H1 (cell line): ENCODE measurements around the gene SAMD9L. TPM values are rescaled to one million over a fixed set of nuclear protein-coding genes. Genes with fewer than 3 reads are reported as not detected.

Experiments
- CTCF ChIA-PET: fragments of 300-600 bp; sonication (Branson Sonifier 250); formaldehyde crosslinking; loops from one replicate; lab custom pipeline; 2021; ENCODE audit not compliant: partially characterized antibody; lab: Charles Lee
- POLR2A ChIA-PET: fragments of 300-600 bp; sonication (Branson Sonifier 250); formaldehyde crosslinking; loops from one replicate; lab custom pipeline; 2021; ENCODE audit warnings: inconsistent platforms; ENCODE audit not compliant: partially characterized antibody; lab: Charles Lee
- DNase-seq, 2 experiments: peaks; one replicate each; pipeline versions ENCODE4 v3.0.0 to v3.0.0-alpha.2; 2010 to 2022; ENCODE audit warnings: low spot score in 2 of 2, low read depth in 1 of 2, mixed read lengths in 1 of 2
- FAIRE-seq: peaks from 2 replicates; lab custom pipeline; 2011; peaks lifted over from hg19 to GRCh38; lab: Jason Lieb, UNC
- H2AFZ ChIP-seq: 2 replicates; pipeline ENCODE4 v1.8.1; 2012; ENCODE audit warnings: low read length, inconsistent platforms
- H2AK5ac ChIP-seq: 2 replicates; pipeline ENCODE4 v1.6.1; 2013; ENCODE audit warnings: low read depth, low read length
- H2BK120ac ChIP-seq: replicated peaks from 2 replicates; pipeline ENCODE3; 2013; ENCODE audit warnings: low read depth, low read length, inconsistent platforms
- H2BK12ac ChIP-seq: 2 replicates; pipeline ENCODE4 v1.6.1; 2013; ENCODE audit warnings: low read depth, low read length
- H2BK15ac ChIP-seq: 2 replicates; pipeline ENCODE4 v1.6.1; 2013; ENCODE audit warnings: low read length
- H2BK20ac ChIP-seq: 2 replicates; pipeline ENCODE4 v1.6.1; 2013; ENCODE audit warnings: low read length
- H2BK5ac ChIP-seq: 2 replicates; pipeline ENCODE4 v1.6.1; 2013; ENCODE audit warnings: low read depth, low read length
- H3K14ac ChIP-seq: 2 replicates; pipeline ENCODE4 v1.6.1; 2013; ENCODE audit warnings: inconsistent platforms; ENCODE audit not compliant: insufficient read length
- H3K18ac ChIP-seq: 2 replicates; pipeline ENCODE4 v1.6.1; 2013; ENCODE audit warnings: low read length; ENCODE audit errors: extremely low read depth
- H3K23ac ChIP-seq: 2 replicates; pipeline ENCODE4 v1.6.1; 2013; ENCODE audit warnings: inconsistent platforms; ENCODE audit not compliant: insufficient read length
- H3K23me2 ChIP-seq: 2 replicates; pipeline ENCODE4 v1.6.1; 2013; ENCODE audit warnings: low read depth, low read length
- H3K27ac ChIP-seq: 2 replicates; pipeline ENCODE4 v1.6.1; 2011; ENCODE audit warnings: low read depth, low read length, inconsistent platforms
- H3K27me3 ChIP-seq, 4 experiments: replicated peaks in 1 of 4; 1 replicate in 1 of 4; 2 replicates in 3 of 4; pipeline versions ENCODE4 v1.6.1 to v1.8.1; 2011 to 2013; ENCODE audit warnings: low read length in 3 of 4, mild to moderate bottlenecking in 3 of 4, inconsistent platforms in 2 of 4, mixed read lengths in 2 of 4, moderate library complexity in 1 of 4; ENCODE audit not compliant: control insufficient read depth in 3 of 4, insufficient read depth in 3 of 4; ENCODE audit errors: extremely low read depth in 1 of 4
- H3K36me3 ChIP-seq, 4 experiments: 2 replicates each; pipeline versions ENCODE4 v1.6.1 to v1.8.1; 2011 to 2013; ENCODE audit warnings: mild to moderate bottlenecking in 4 of 4, low read length in 3 of 4, moderate library complexity in 2 of 4, control low read depth in 1 of 4, inconsistent platforms in 1 of 4; ENCODE audit not compliant: insufficient read depth in 4 of 4, control insufficient read depth in 2 of 4
- H3K4ac ChIP-seq: replicated peaks from 2 replicates; pipeline ENCODE3; 2013; ENCODE audit warnings: low read length, low read depth, mixed read lengths, inconsistent platforms; ENCODE audit not compliant: insufficient read length
- H3K4me1 ChIP-seq, 4 experiments: replicated peaks in 1 of 4; 1 replicate in 1 of 4; 2 replicates in 3 of 4; pipeline versions ENCODE4 v1.6.1 to v1.8.1; 2011 to 2013; ENCODE audit warnings: low read length in 3 of 4, inconsistent platforms in 2 of 4, mixed read lengths in 1 of 4; ENCODE audit not compliant: insufficient read depth in 4 of 4, control insufficient read depth in 3 of 4
- H3K4me2 ChIP-seq, 2 experiments: 2 replicates each; pipeline versions ENCODE4 v1.6.1 to v1.8.1; 2011 to 2013; ENCODE audit warnings: low read depth in 2 of 2, low read length in 2 of 2, control low read depth in 1 of 2, inconsistent platforms in 1 of 2, mild to moderate bottlenecking in 1 of 2; ENCODE audit not compliant: insufficient read depth in 1 of 2
- H3K4me3 ChIP-seq, 4 experiments: fragments of 200-600, 300-600 bp in 1 of 4; sonication (generic), shearing (Covaris generic), sonication (Bioruptor Twin) in 1 of 4; 2 replicates each; pipeline versions ENCODE4 v1.5.1 to v1.8.1; 2011 to 2016; ENCODE audit warnings: low read length in 4 of 4, low read depth in 3 of 4, control low read depth in 2 of 4, inconsistent platforms in 2 of 4, mild to moderate bottlenecking in 2 of 4, mixed read lengths in 1 of 4, moderate library complexity in 1 of 4; ENCODE audit not compliant: insufficient read depth in 2 of 4; ENCODE audit errors: extremely low read depth in 1 of 4
- H3K56ac ChIP-seq: replicated peaks from 2 replicates; pipeline ENCODE3; 2013; ENCODE audit warnings: low read depth, mild to moderate bottlenecking, mixed read lengths, low read length, inconsistent platforms; ENCODE audit not compliant: insufficient read length
- H3K79me1 ChIP-seq: 2 replicates; pipeline ENCODE4 v1.6.1; 2013; ENCODE audit warnings: low read depth, low read length, control low read depth
- H3K79me2 ChIP-seq, 2 experiments: 2 replicates each; pipeline versions ENCODE4 v1.6.1 to v1.8.1; 2012 to 2013; ENCODE audit warnings: low read length in 2 of 2, mild to moderate bottlenecking in 2 of 2, inconsistent platforms in 1 of 2; ENCODE audit not compliant: insufficient read depth in 2 of 2, control insufficient read depth in 1 of 2
- H3K9ac ChIP-seq, 4 experiments: replicated peaks in 1 of 4; 1 replicate in 1 of 4; 2 replicates in 3 of 4; pipeline versions ENCODE4 v1.6.1 to v1.8.1; 2011 to 2013; ENCODE audit warnings: low read depth in 3 of 4, low read length in 3 of 4, control low read depth in 2 of 4, mild to moderate bottlenecking in 2 of 4, moderate library complexity in 2 of 4, inconsistent platforms in 1 of 4; ENCODE audit errors: extremely low read depth in 1 of 4
- H3K9me3 ChIP-seq, 2 experiments: 2 replicates each; pipeline versions ENCODE4 v1.6.1 to v1.8.1; 2012 to 2013; ENCODE audit warnings: mild to moderate bottlenecking in 2 of 2, moderate library complexity in 2 of 2, control low read depth in 1 of 2, inconsistent platforms in 1 of 2, low read depth in 1 of 2, low read length in 1 of 2, mixed read lengths in 1 of 2; ENCODE audit not compliant: insufficient read depth in 2 of 2
- H4K20me1 ChIP-seq, 2 experiments: replicated peaks in 1 of 2; 2 replicates each; pipeline versions ENCODE3 to v1.8.1; 2011 to 2013; ENCODE audit warnings: inconsistent platforms in 2 of 2, low read length in 2 of 2, mild to moderate bottlenecking in 1 of 2; ENCODE audit not compliant: insufficient read depth in 2 of 2, control insufficient read depth in 1 of 2
- H4K5ac ChIP-seq: 2 replicates; pipeline ENCODE4 v1.6.1; 2013; ENCODE audit warnings: low read length, low read depth, mixed read lengths, inconsistent platforms; ENCODE audit not compliant: insufficient read length
- H4K8ac ChIP-seq: 2 replicates; pipeline ENCODE4 v1.8.0; 2013; ENCODE audit warnings: mild to moderate bottlenecking, moderate library complexity, low read length, inconsistent platforms; ENCODE audit not compliant: insufficient read depth; ENCODE audit errors: extremely low read depth
- H4K91ac ChIP-seq: replicated peaks from 2 replicates; pipeline ENCODE3; 2013; ENCODE audit warnings: low read length, mixed read lengths, inconsistent platforms; ENCODE audit not compliant: insufficient read length
- CHD2 ChIP-seq: IDR thresholded peaks from 2 replicates; pipeline ENCODE4 v1.6.1; 2012; ENCODE audit warnings: low read length, improper control_type of control experiment
- EGR1 ChIP-seq: IDR thresholded peaks from 2 replicates; pipeline ENCODE4 v1.6.1; 2011; ENCODE audit warnings: low read depth, low read length, borderline replicate concordance
- EP300 ChIP-seq, 2 experiments: IDR thresholded peaks; 1 replicate in 1 of 2; 2 replicates in 1 of 2; pipeline ENCODE4 v1.6.1; 2011 to 2012; ENCODE audit warnings: low read depth in 2 of 2, low read length in 2 of 2, mild to moderate bottlenecking in 2 of 2, borderline replicate concordance in 1 of 2, inconsistent platforms in 1 of 2, moderate library complexity in 1 of 2
- EZH2 ChIP-seq: fragments of 200-600 bp; sonication (generic); IDR thresholded peaks from 2 replicates; pipeline ENCODE4 v1.7.1; 2012; ENCODE audit warnings: low read depth, mild to moderate bottlenecking, moderate library complexity, low read length, inconsistent platforms; ENCODE audit not compliant: severe bottlenecking
- NANOG ChIP-seq: IDR thresholded peaks from 2 replicates; pipeline ENCODE4 v1.6.1; 2011; ENCODE audit warnings: low read length, low read depth, mild to moderate bottlenecking, inconsistent platforms; ENCODE audit not compliant: insufficient read depth, poor library complexity, severe bottlenecking
- POLR2AphosphoS5 ChIP-seq: IDR thresholded peaks from 2 replicates; pipeline ENCODE4 v1.6.1; 2011; ENCODE audit warnings: low read depth, low read length
- RFX5 ChIP-seq: IDR thresholded peaks from 2 replicates; pipeline ENCODE4 v1.6.1; 2011; ENCODE audit warnings: low read depth, low read length, improper control_type of control experiment, borderline replicate concordance
- SAP30 ChIP-seq: fragments of 300-600 bp; sonication (generic); IDR thresholded peaks from 2 replicates; pipeline ENCODE4 v1.7.1; 2012; ENCODE audit warnings: low read length, moderate library complexity, mild to moderate bottlenecking, inconsistent platforms; ENCODE audit not compliant: insufficient read depth, insufficient replicate concordance
- SIRT6 ChIP-seq: IDR thresholded peaks from one replicate; pipeline ENCODE4 v1.7.1; 2012; ENCODE audit warnings: low read length, inconsistent platforms
- TCF12 ChIP-seq: IDR thresholded peaks from 2 replicates; pipeline ENCODE4 v1.6.1; 2011; ENCODE audit warnings: low read depth, mild to moderate bottlenecking, low read length
- USF2 ChIP-seq: IDR thresholded peaks from 2 replicates; pipeline ENCODE4 v1.6.1; 2011; ENCODE audit warnings: low read length, improper control_type of control experiment
- YY1 ChIP-seq: IDR thresholded peaks from 2 replicates; pipeline ENCODE4 v1.6.1; 2011; ENCODE audit warnings: low read depth, mild to moderate bottlenecking, low read length
- WGBS, 2 experiments: shearing (Covaris generic) in 1 of 2; methylation state at CpG; one replicate each; pipeline versions ENCODE4 v1.1.6 to v1.1.7; 2013 to 2015; ENCODE audit warnings: low lambda C conversion rate in 2 of 2, mixed read lengths in 2 of 2, inconsistent platforms in 1 of 2, low coverage in 1 of 2, missing lambda C conversion rate in 1 of 2; ENCODE audit not compliant: insufficient replicate concordance in 2 of 2, insufficient coverage in 1 of 2, insufficient read length in 1 of 2; ENCODE audit errors: extremely low coverage in 1 of 2, missing lambda C conversion rate in 1 of 2; 5-methylcytosine and 5-hydroxymethylcytosine counted together
- polyA plus RNA-seq, 7 experiments: library from polyadenylated mRNA; depleted of rRNA in 3 of 7; stranded (reverse) in 5 of 7; unstranded in 2 of 7; fragments of >200 nt in 5 of 7; fragments of 200-250 nt in 2 of 7; gene quantifications; 1 replicate in 5 of 7; 2 replicates in 1 of 7; 4 replicates in 1 of 7; pipeline versions ENCODE4 v1.2.1 to v1.2.3, GENCODE V29; 2011 to 2013; ENCODE audit warnings: missing spikeins in 2 of 7, mixed read lengths in 2 of 7
- total RNA-seq: library from RNA; stranded (reverse); fragmentation: NEBNext Ultra II Directional; extraction: Animal tissue kit (Norgen Biotek cat#: 25700); gene quantifications from 2 replicates; pipeline ENCODE4 v1.2.1, GENCODE V29; 2021

The SAMD9L gene
- total and polyA plus RNA-seq, 2 of the 8 experiments (the other 6 are each of a cell fraction or from before 2014, with no cell fraction given) = not detected

GRCh38 chr7:93172683-93173082, 24.5 kb upstream of the SAMD9L start:
- H2AK5ac ChIP-seq = no peak overlapping the region
- H2BK20ac ChIP-seq = no peak overlapping the region

More at GRCh38 chr7:93172683-93173082, 24.5 kb upstream of the SAMD9L start:
- CTCF ChIA-PET = no interaction called here
- Histone ChIP-seq H3K4me2 (no peak overlapping the region), H2BK5ac (no peak overlapping the region), H3K9me3 (peaks cover 13% of the 10 kb centered on the region in 2 experiments; a peak in 3 of 4 replicates), H3K79me2 (no peaks in the 10 kb centered on the region), H3K79me1 (no peaks in the 10 kb centered on the region), H2AFZ (no peak overlapping the region), H3K23me2 (no peaks in the 10 kb centered on the region), H3K14ac (no peak overlapping the region), H2BK15ac (no peak overlapping the region), H3K18ac (no peak overlapping the region), H3K4ac (no peak overlapping the region), H2BK120ac (no peak overlapping the region), H4K91ac (no peak overlapping the region), H3K4me3 (no peak overlapping the region), H4K8ac (no peak overlapping the region), H3K56ac (no peak overlapping the region), H3K36me3 (no peaks in the 10 kb centered on the region; a peak in 1 of 8 replicates), H2BK12ac (no peak overlapping the region), H3K27me3 (no peaks in the 10 kb centered on the region), H3K27ac (no peak overlapping the region), H3K4me1 (no peaks in the 10 kb centered on the region; a peak in 1 of 7 replicates), H4K20me1 (no peaks in the 10 kb centered on the region), H3K9ac (no peak overlapping the region), H4K5ac (no peak overlapping the region), H3K23ac (no peak overlapping the region)
- POLR2A ChIA-PET = no interaction called here
- 82% methylated on average over 2 of the region's 2 CpGs; no CpG with 5 or more reads in 1 of the 2 experiments for WGBS, 2 experiments
- DNase-seq = no peak
- no peak for TF ChIP-seq TCF12
- TF ChIP-seq POLR2AphosphoS5 = no peak
- no peak for TF ChIP-seq SIRT6
- no peak for TF ChIP-seq YY1
- no peak for TF ChIP-seq SAP30
- no peak for TF ChIP-seq EZH2
- TF ChIP-seq USF2 = no peak
- TF ChIP-seq RFX5 = no peak
- no peak for TF ChIP-seq EGR1
- TF ChIP-seq EP300 (IDR thresholded peaks at IDR 0.05; ENCODE audit: borderline replicate concordance in 1 of 2, low read depth in 2 of 2, low read length in 2 of 2) = no peak
- no peak for TF ChIP-seq CHD2
- TF ChIP-seq NANOG = no peak
- no peak for FAIRE-seq
